ENCODE measurements around the gene ATP5PO.
"Not testable (repeated sequence)": the region's sequence is repeated elsewhere in the genome, so short reads cannot be mapped to it uniquely, and the experiment has no call there.

The ATP5PO gene

GRCh38 chr21:33897739-33898138 is 17.9 kb downstream of the ATP5PO start:
- no peak for DNase-seq

GRCh38 chr21:33897098-33897497 is 18.5 kb downstream of the ATP5PO start:
- no peak for DNase-seq

- no peak for DNase-seq
These were observed 18.9 kb downstream of the ATP5PO start for GRCh38 chr21:33896691-33897090.

- DNase-seq: no peak
These were observed 20.2 kb downstream of the ATP5PO start for GRCh38 chr21:33895356-33895755.

- DNase-seq: peak; percentile 88
These were observed 20.8 kb downstream of the ATP5PO start for GRCh38 chr21:33894736-33895288.

GRCh38 chr21:33893917-33894316 is 21.7 kb downstream of the ATP5PO start:
- DNase-seq: no peak

GRCh38 chr21:33892853-33893252 is 22.8 kb downstream of the ATP5PO start:
- DNase-seq: no peak

- no peak for DNase-seq
These were observed 25.4 kb downstream of the ATP5PO start for GRCh38 chr21:33890187-33890586.

GRCh38 chr21:33886321-33886720 is 29.3 kb downstream of the ATP5PO start:
- no peak for DNase-seq

GRCh38 chr21:33885172-33885514 is 30.5 kb downstream of the ATP5PO start:
- no peak for DNase-seq

GRCh38 chr21:33884376-33885171 is 31.0 kb downstream of the ATP5PO start:
- no peak for DNase-seq

GRCh38 chr21:33883118-33883517 is 32.5 kb downstream of the ATP5PO start:
- DNase-seq: no peak

GRCh38 chr21:33881689-33882440 is 33.7 kb downstream of the ATP5PO start:
- no peak for DNase-seq

- DNase-seq: no peak
These were observed 35.0 kb downstream of the ATP5PO start for GRCh38 chr21:33880626-33881025.

- DNase-seq: no peak
These were observed 36.8 kb downstream of the ATP5PO start for GRCh38 chr21:33878824-33879223.

- no peak for DNase-seq
These were observed 40.4 kb downstream of the ATP5PO start for GRCh38 chr21:33875026-33875695.

GRCh38 chr21:33874161-33874560 is 41.4 kb downstream of the ATP5PO start:
- DNase-seq: no peak

GRCh38 chr21:33872881-33873515 is 42.6 kb downstream of the ATP5PO start:
- DNase-seq: no peak

- DNase-seq: no peak
These were observed 44.4 kb downstream of the ATP5PO start for GRCh38 chr21:33871171-33871570.

GRCh38 chr21:33870768-33871167 is 44.8 kb downstream of the ATP5PO start:
- peak; percentile 48 for DNase-seq

- no peak for DNase-seq
These were observed 45.7 kb downstream of the ATP5PO start for GRCh38 chr21:33869873-33870272.

GRCh38 chr21:33867868-33868267 is 47.7 kb downstream of the ATP5PO start:
- not testable (repeated sequence) for DNase-seq

- no peak for DNase-seq
These were observed 48.8 kb downstream of the ATP5PO start for GRCh38 chr21:33866826-33867225.
